Measurements from ENCODE around the gene HIBCH. TPM values are rescaled to one million over a fixed set of nuclear protein-coding genes. Genes with fewer than 3 reads are reported as not detected.

The HIBCH gene
- total RNA-seq, 4 donors from 2014 or later: 16.5 to 20.1 (median 18.3) TPM

GRCh38 chr2:190207930-190208329, 111.7 kb downstream of the HIBCH start:
- Histone ChIP-seq H3K4me1 (no peaks in the 10 kb centered on the region), H3K27ac (no peak overlapping the region), H3K36me3 (peaks cover 0 to 15% of the 10 kb centered on the region in 2 donors), H3K4me3 (no peak overlapping the region), H3K27me3 (no peaks in the 10 kb centered on the region), H3K9me3 (no peaks in the 10 kb centered on the region)
- no peak for ATAC-seq
- WGBS, 2 donors (ENCODE audit: low coverage in 1 of 2): 47 to 52% methylated on average over 2 of the region's 2 CpGs
- no peak for TF ChIP-seq POLR2A (IDR thresholded peaks at IDR 0.05)
- no peak for TF ChIP-seq CTCF (IDR thresholded peaks at IDR 0.05)
- no peak for TF ChIP-seq EP300 (IDR thresholded peaks at IDR 0.05)
- no peak for TF ChIP-seq POLR2AphosphoS5 (IDR thresholded peaks at IDR 0.05)

GRCh38 chr2:190205657-190206056, 114.0 kb downstream of the HIBCH start:
- ATAC-seq: peak; percentile 58
- Histone ChIP-seq H3K4me1 (no peaks in the 10 kb centered on the region), H3K36me3 (peaks cover 0 to 3% of the 10 kb centered on the region in 2 donors), H3K4me3 (no peak overlapping the region), H3K27ac (no peak overlapping the region), H3K27me3 (no peaks in the 10 kb centered on the region), H3K9me3 (no peaks in the 10 kb centered on the region)
- TF ChIP-seq POLR2A (IDR thresholded peaks at IDR 0.05) (no peak), CTCF (IDR thresholded peaks at IDR 0.05) (no peak), POLR2AphosphoS5 (IDR thresholded peaks at IDR 0.05) (no peak), EP300 (IDR thresholded peaks at IDR 0.05) (no peak)
- WGBS, 2 donors (ENCODE audit: low coverage in 1 of 2): 43 to 62% methylated on average over 4 of the region's 4 CpGs

DNA sequence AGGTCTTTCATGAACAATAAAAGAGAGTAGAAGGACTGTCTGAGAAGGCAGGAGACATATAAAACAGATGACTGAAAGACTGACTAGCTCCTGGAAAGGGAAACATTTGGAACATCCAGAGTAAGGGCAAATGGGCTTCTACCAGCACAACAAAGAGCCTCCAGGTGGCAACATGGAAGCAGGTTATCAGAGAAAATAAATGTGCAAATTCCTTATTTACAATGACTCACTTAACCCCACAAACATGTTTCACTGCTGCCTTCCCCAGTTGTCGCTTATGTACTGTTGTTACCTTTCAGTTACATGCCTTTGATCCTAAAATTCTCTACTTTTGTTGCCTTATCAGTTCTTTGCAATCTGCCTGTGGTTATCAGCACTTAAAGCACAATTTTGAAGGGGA, 117.0 kb downstream of the HIBCH start:
- ATAC-seq: no peak
- Histone ChIP-seq H3K36me3 (peaks cover 0 to 3% of the 10 kb centered on the region in 2 donors), H3K4me1 (no peaks in the 10 kb centered on the region), H3K27ac (no peak overlapping the region), H3K9me3 (no peaks in the 10 kb centered on the region), H3K27me3 (no peaks in the 10 kb centered on the region), H3K4me3 (no peak overlapping the region)
- whole genome bisulfite sequencing, 2 donors (ENCODE audit: low coverage in 1 of 2): 73 to 86% methylated on average over 1 of the region's 1 CpG
- TF ChIP-seq EP300 (IDR thresholded peaks at IDR 0.05) (no peak), CTCF (IDR thresholded peaks at IDR 0.05) (no peak), POLR2AphosphoS5 (IDR thresholded peaks at IDR 0.05) (no peak), POLR2A (IDR thresholded peaks at IDR 0.05) (no peak)

- no peak for TF ChIP-seq EP300 (IDR thresholded peaks at IDR 0.05)
- no peak for TF ChIP-seq POLR2A (IDR thresholded peaks at IDR 0.05)
- no peak for TF ChIP-seq POLR2AphosphoS5 (IDR thresholded peaks at IDR 0.05)
- no peak for TF ChIP-seq CTCF (IDR thresholded peaks at IDR 0.05)
- no peaks in the 10 kb centered on the region for H3K4me1 ChIP-seq
- no peak for ATAC-seq
Measured at GRCh38 chr2:190202018-190202417, 117.6 kb downstream of the HIBCH start.

DNA sequence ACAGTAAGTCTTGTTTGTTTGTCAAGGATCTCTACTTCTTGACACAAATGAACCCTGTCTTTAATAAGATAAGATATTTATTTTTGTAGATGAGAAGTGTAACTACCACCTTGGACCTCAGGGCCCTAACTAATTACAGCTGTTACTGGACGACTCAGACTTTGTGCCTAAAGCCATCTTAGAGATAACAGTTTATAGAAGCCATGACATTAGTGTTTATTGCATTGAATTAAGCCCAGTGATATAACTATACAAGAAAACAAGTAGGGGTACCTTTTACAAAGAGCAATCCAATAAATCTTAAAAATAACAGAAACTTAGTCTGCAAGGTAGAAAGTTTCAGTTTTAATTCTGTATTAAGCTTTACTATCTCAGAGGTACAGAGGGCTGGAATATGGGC, 119.0 kb downstream of the HIBCH start:
- peaks cover 0 to 3% of the 10 kb centered on the region in 2 donors for H3K36me3 ChIP-seq
- no peak for ATAC-seq
- no peak overlapping the region for H3K4me3 ChIP-seq
- H3K4me1 ChIP-seq: no peaks in the 10 kb centered on the region
- H3K27me3 ChIP-seq: no peaks in the 10 kb centered on the region
- 33 to 53% methylated on average over 1 of the region's 1 CpG for WGBS, 2 donors (ENCODE audit: low coverage in 1 of 2)
- H3K9me3 ChIP-seq: no peaks in the 10 kb centered on the region
- no peak for TF ChIP-seq CTCF (IDR thresholded peaks at IDR 0.05)
- TF ChIP-seq POLR2AphosphoS5 (IDR thresholded peaks at IDR 0.05): no peak
- no peak for TF ChIP-seq POLR2A (IDR thresholded peaks at IDR 0.05)
- no peak for TF ChIP-seq EP300 (IDR thresholded peaks at IDR 0.05)
- no peak overlapping the region for H3K27ac ChIP-seq

More at GRCh38 chr2:190202018-190202417, 117.6 kb downstream of the HIBCH start:
- peaks cover 0 to 3% of the 10 kb centered on the region in 2 donors for H3K36me3 ChIP-seq
- H3K27ac ChIP-seq: no peak overlapping the region
- no peaks in the 10 kb centered on the region for H3K27me3 ChIP-seq
- H3K9me3 ChIP-seq: no peaks in the 10 kb centered on the region
- no peak overlapping the region for H3K4me3 ChIP-seq
